CD4-positive, CD25-positive, alpha-beta regulatory T cell (primary cell): ENCODE data around the gene TFAP2E. TPM values are rescaled to one million over a fixed set of nuclear protein-coding genes. Genes with fewer than 3 reads are reported as not detected.

Source experiments
- ATAC-seq, 2 donors: fragments of 150-1000 bp; cut with Tn5 transposase; one replicate each; pipeline ENCODE4 v1.10.0; 2021; ENCODE audit warnings: low read depth in 2 of 2, moderate number of reproducible peaks in 2 of 2, moderate library complexity in 1 of 2
- DNase-seq, 3 donors: peaks; one replicate each; pipeline versions ENCODE4 v3.0.0 to v3.0.0-alpha.2; 2012 to 2022; ENCODE audit warnings: mixed read lengths in 1 of 3
- H3K27ac ChIP-seq: one replicate; pipeline ENCODE4 v1.7.0; 2013; ENCODE audit warnings: mild to moderate bottlenecking, low read length; ENCODE audit not compliant: insufficient read depth, poor library complexity, severe bottlenecking
- H3K27me3 ChIP-seq: one replicate; pipeline ENCODE4 v1.7.0; 2013; ENCODE audit warnings: low read length; ENCODE audit not compliant: control insufficient read depth, insufficient read depth
- H3K36me3 ChIP-seq: one replicate; pipeline ENCODE4 v1.7.0; 2013; ENCODE audit warnings: mild to moderate bottlenecking, low read length, moderate library complexity; ENCODE audit not compliant: control insufficient read depth, insufficient read depth
- H3K4me1 ChIP-seq: 2 replicates; pipeline ENCODE4 v1.7.0; 2013; ENCODE audit warnings: mild to moderate bottlenecking, low read length; ENCODE audit not compliant: insufficient read depth, control insufficient read depth, poor library complexity, severe bottlenecking
- H3K4me3 ChIP-seq: one replicate; pipeline ENCODE4 v1.7.0; 2013; ENCODE audit warnings: low read depth, mild to moderate bottlenecking, low read length, moderate library complexity
- H3K9me3 ChIP-seq, 2 experiments: 1 replicate in 1 of 2; 2 replicates in 1 of 2; pipeline ENCODE4 v1.7.0; 2013; ENCODE audit warnings: low read length in 2 of 2, mild to moderate bottlenecking in 1 of 2, moderate library complexity in 1 of 2; ENCODE audit not compliant: control insufficient read depth in 2 of 2
- H3K27ac Mint-ChIP-seq, 3 donors: one replicate each; pipeline ENCODE4 v1.8.0; 2020 to 2022; ENCODE audit warnings: mild to moderate bottlenecking in 3 of 3, mixed read lengths in 3 of 3, moderate library complexity in 2 of 3
- H3K27me3 Mint-ChIP-seq: one replicate; pipeline ENCODE4 v1.8.0; 2022; ENCODE audit warnings: mild to moderate bottlenecking, mixed read lengths
- H3K36me3 Mint-ChIP-seq: one replicate; pipeline ENCODE4 v1.8.0; 2020; ENCODE audit warnings: mixed read lengths
- H3K4me1 Mint-ChIP-seq, 4 donors: one replicate each; pipeline ENCODE4 v1.8.0; 2020 to 2022; ENCODE audit warnings: mixed read lengths in 4 of 4, mild to moderate bottlenecking in 1 of 4
- H3K4me3 Mint-ChIP-seq, 4 donors: one replicate each; pipeline ENCODE4 v1.8.0; 2020 to 2022; ENCODE audit warnings: mild to moderate bottlenecking in 4 of 4, mixed read lengths in 4 of 4, moderate library complexity in 3 of 4
- H3K9me3 Mint-ChIP-seq, 7 donors: one replicate each; pipeline ENCODE4 v1.8.0; 2020 to 2022; ENCODE audit warnings: mixed read lengths in 7 of 7, mild to moderate bottlenecking in 3 of 7, moderate library complexity in 2 of 7
- polyA plus RNA-seq, 4 donors: library from polyadenylated mRNA; unstranded; fragments of 300-500 nt; fragmentation: Illumina TruSeq; gene quantifications; one replicate each; pipeline ENCODE4 v1.2.3, GENCODE V29; 2021
- total RNA-seq: library from RNA; stranded (reverse); gene quantifications from one replicate; pipeline ENCODE4 v1.2.3, GENCODE V29; 2022

The TFAP2E gene
- total and polyA plus RNA-seq, 5 donors from 2014 or later = 0.17 to 5.1 (median 0.46) TPM; not detected in 1

DNA sequence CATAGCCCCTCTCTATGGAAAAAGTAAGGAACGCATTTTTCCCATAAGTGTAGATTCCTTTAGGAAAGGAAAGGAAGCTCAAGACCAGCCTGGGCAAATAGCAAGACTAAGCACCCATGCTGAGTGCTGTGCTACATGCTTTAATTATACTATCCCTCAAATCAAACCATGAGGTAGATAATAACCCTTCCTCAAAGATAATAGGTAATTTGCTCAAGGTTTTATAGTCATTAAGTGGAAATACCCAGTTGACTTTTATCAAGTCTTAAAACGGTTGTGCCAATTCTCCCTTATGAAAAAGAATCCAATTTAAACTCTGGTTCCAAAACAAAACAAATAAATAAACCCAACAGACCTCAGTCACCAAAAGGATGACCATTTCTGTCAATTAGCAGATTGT, 19.3 kb upstream of the TFAP2E start:
- Mint-ChIP-seq H3K36me3 (peaks cover 5% of the 10 kb centered on the region), H3K27me3 (no peaks in the 10 kb centered on the region), H3K9me3 (no peaks in the 10 kb centered on the region), H3K4me3 (peak overlapping the region in 1 of 4 donors; percentile 51), H3K27ac (peak overlapping the region in 1 of 3 donors; percentile 74), H3K4me1 (peaks cover 40 to 72% (median 47%) of the 10 kb centered on the region in 4 donors)
- H3K4me1 ChIP-seq = peaks cover 38% of the 10 kb centered on the region
- H3K27ac ChIP-seq = no peak overlapping the region
- ATAC-seq (no peak), DNase-seq (no peak)
- peaks cover 43% of the 10 kb centered on the region for H3K36me3 ChIP-seq
- H3K4me3 ChIP-seq = no peak overlapping the region
- no peaks in the 10 kb centered on the region for H3K9me3 ChIP-seq
- H3K27me3 ChIP-seq = no peaks in the 10 kb centered on the region

DNA sequence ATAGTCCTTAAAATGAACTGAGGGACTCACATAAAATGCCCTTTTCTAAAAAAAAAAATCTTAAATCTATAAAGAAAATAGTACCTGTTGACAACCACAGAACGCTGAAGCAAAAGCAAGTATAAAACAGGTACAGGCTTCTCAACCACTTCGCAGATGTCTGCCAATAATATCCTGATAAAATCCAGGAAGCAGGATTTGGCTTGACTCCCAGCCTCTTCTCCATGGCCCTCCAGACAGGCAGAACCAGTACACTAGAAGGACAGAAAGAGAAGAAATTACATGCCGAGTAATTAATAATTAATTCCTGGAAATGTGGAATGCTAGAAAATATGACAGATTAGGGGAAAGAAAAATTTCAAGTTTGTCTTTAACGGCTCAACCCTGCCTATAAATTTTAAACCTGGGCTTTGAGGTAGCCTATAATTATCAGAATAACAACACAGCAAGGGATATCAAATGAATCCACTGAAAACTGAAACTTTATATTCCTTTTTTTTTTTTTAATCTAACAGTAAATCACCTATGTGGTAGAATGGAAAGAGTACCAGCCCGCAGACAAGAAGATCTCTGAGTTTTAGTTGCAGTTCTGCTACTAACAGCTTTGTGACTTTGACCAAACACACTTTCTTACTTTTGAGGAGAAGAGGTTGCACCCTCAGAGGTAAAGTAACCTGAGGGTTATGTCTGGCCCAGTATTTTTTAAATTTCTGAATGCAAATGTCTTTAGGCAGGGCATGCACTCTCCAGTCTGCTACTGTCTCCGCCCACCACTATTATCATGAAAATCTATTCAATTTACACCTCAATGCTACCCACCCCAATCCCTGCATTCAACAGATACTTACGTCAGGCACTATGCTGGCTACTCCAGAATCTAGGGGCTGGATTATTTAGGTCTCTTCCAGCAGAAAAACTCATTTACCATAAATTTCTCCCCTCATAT, 18.6 kb upstream of the TFAP2E start:
- H3K27me3 Mint-ChIP-seq = no peaks in the 10 kb centered on the region
- no peaks in the 10 kb centered on the region for H3K9me3 Mint-ChIP-seq
- Histone ChIP-seq H3K27ac (no peak overlapping the region), H3K9me3 (no peaks in the 10 kb centered on the region), H3K4me1 (peaks cover 43% of the 10 kb centered on the region), H3K4me3 (no peak overlapping the region), H3K36me3 (peaks cover 38% of the 10 kb centered on the region), H3K27me3 (no peaks in the 10 kb centered on the region)
- H3K36me3 Mint-ChIP-seq = peaks cover 5% of the 10 kb centered on the region
- no peak for DNase-seq
- H3K27ac Mint-ChIP-seq = peak overlapping the region; percentile 29 to 96 (median 43)
- no peak for ATAC-seq
- peak overlapping the region; percentile 21 to 100 (median 68) for H3K4me3 Mint-ChIP-seq
- H3K4me1 Mint-ChIP-seq = peaks cover 36 to 70% (median 45%) of the 10 kb centered on the region in 4 donors

- no peaks in the 10 kb centered on the region for H3K27me3 Mint-ChIP-seq
- H3K27ac ChIP-seq = no peak overlapping the region
- no peaks in the 10 kb centered on the region for H3K27me3 ChIP-seq
- no peaks in the 10 kb centered on the region for H3K9me3 ChIP-seq
- H3K36me3 ChIP-seq = peaks cover 38% of the 10 kb centered on the region
- H3K4me3 ChIP-seq = peak overlapping the region; percentile 85
- peaks cover 43% of the 10 kb centered on the region for H3K4me1 ChIP-seq
- peak overlapping the region; percentile 22 to 100 (median 98) for H3K4me3 Mint-ChIP-seq
- peak overlapping the region in 2 of 3 donors; percentile 22 to 96 for H3K27ac Mint-ChIP-seq
- peaks cover 31 to 68% (median 48%) of the 10 kb centered on the region in 4 donors for H3K4me1 Mint-ChIP-seq
- no peaks in the 10 kb centered on the region for H3K9me3 Mint-ChIP-seq
- no peak for ATAC-seq
- H3K36me3 Mint-ChIP-seq = peaks cover 5% of the 10 kb centered on the region
- DNase-seq = no peak
These were observed 17.9 kb upstream of the TFAP2E start for GRCh38 chr1:35555212-35555584.

DNA sequence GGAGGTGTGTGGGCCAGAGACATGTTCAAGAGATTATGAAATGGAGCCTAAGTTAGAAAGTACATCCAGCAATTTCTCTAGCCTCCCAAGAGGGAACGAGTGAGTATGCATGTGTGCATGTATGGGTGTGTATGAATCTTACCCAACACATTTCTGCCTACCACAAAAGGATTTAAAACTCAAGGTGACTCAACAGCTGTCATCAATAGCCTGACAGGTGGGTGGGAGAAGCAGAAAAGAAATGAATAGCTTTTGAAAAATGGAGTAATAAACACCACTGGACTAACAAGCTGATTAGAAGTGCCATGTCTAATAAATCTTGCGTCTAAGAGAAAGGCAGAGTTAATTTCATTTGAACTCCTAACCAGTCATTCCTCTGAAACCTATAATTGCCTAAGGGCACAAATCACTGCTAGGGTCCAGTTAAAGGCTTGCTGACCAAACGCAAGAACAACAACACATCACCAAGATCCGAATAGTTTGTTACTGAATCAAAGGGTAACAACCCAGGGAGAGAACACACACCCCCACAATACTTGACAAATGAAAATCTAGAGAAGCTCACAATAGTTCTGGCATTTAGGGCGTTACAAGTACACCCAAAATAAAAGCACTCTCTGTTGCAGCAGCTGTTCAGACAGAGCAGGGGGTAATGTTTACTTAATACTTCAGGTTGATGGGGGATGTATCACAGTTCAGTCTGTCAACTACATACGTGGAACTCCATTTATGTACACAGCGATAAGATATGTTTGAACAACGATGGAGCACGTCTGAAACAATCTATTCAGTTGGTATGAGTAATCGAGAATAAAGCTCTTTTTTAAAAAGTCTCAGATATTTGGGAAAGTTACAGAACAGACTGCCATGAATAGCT, 17.3 kb upstream of the TFAP2E start:
- Mint-ChIP-seq H3K4me3 (peak overlapping the region; percentile 97 to 100 (median 98)), H3K4me1 (peaks cover 31 to 66% (median 48%) of the 10 kb centered on the region in 4 donors), H3K27ac (peak overlapping the region; percentile 40 to 96 (median 93)), H3K27me3 (no peaks in the 10 kb centered on the region), H3K36me3 (peaks cover 5% of the 10 kb centered on the region), H3K9me3 (no peaks in the 10 kb centered on the region)
- Histone ChIP-seq H3K4me1 (peaks cover 43% of the 10 kb centered on the region), H3K9me3 (no peaks in the 10 kb centered on the region), H3K36me3 (peaks cover 35% of the 10 kb centered on the region), H3K4me3 (peak overlapping the region; percentile 85), H3K27me3 (no peaks in the 10 kb centered on the region), H3K27ac (no peak overlapping the region)
- DNase-seq = no peak
- no peak for ATAC-seq

- peak overlapping the region; percentile 83 for H3K27ac ChIP-seq
- H3K27ac Mint-ChIP-seq = peak overlapping the region; percentile 82 to 96 (median 93)
- H3K4me1 Mint-ChIP-seq = peaks cover 31 to 71% (median 49%) of the 10 kb centered on the region in 4 donors
- H3K4me3 Mint-ChIP-seq = peak overlapping the region; percentile 97 to 100 (median 98)
- H3K4me3 ChIP-seq = peak overlapping the region; percentile 85
- no peaks in the 10 kb centered on the region for H3K27me3 ChIP-seq
- H3K9me3 Mint-ChIP-seq = peaks cover 0 to 1% (median 0%) of the 10 kb centered on the region in 7 donors
- peaks cover 43% of the 10 kb centered on the region for H3K4me1 ChIP-seq
- H3K36me3 Mint-ChIP-seq = peaks cover 9% of the 10 kb centered on the region
- no peaks in the 10 kb centered on the region for H3K27me3 Mint-ChIP-seq
- ATAC-seq (no peak), DNase-seq (no peak)
- peaks cover 27% of the 10 kb centered on the region for H3K36me3 ChIP-seq
- no peaks in the 10 kb centered on the region for H3K9me3 ChIP-seq
These were observed 16.5 kb upstream of the TFAP2E start for GRCh38 chr1:35556484-35557117.

GRCh38 chr1:35557118-35557610, 15.9 kb upstream of the TFAP2E start, which contains the start of gene KIAA0319L:
TSS of gene KIAA0319L (minus strand) at chr1:35557403. CDS start at chr1:35554491, 2,912 bp downstream.
- peak within 1 kb of the TSS; percentile 96 to 97 (median 97) for H3K27ac Mint-ChIP-seq
- DNase-seq (no peak), ATAC-seq (peak; percentile 69)
- H3K9me3 ChIP-seq = no peaks in the 10 kb centered on the region
- peaks cover 43% of the 10 kb centered on the region for H3K4me1 ChIP-seq
- H3K27me3 ChIP-seq = no peaks in the 10 kb centered on the region
- H3K4me3 ChIP-seq = peak within 1 kb of the TSS; percentile 85
- H3K4me1 Mint-ChIP-seq = peaks cover 31 to 68% (median 45%) of the 10 kb centered on the region in 4 donors
- peaks cover 9% of the 10 kb centered on the region for H3K36me3 Mint-ChIP-seq
- peak within 1 kb of the TSS; percentile 83 for H3K27ac ChIP-seq
- no peaks in the 10 kb centered on the region for H3K27me3 Mint-ChIP-seq
- peaks cover 0 to 1% (median 0%) of the 10 kb centered on the region in 7 donors for H3K9me3 Mint-ChIP-seq
- H3K4me3 Mint-ChIP-seq = peak within 1 kb of the TSS; percentile 97 to 100 (median 98)
- peaks cover 22% of the 10 kb centered on the region for H3K36me3 ChIP-seq
